ACHN (cell line): ENCODE data around the gene FILIP1L.
"Not testable (repeated sequence)": the region's sequence is repeated elsewhere in the genome, so short reads cannot be mapped to it uniquely, and the experiment has no call there.

Experiments used
- DNase-seq: peaks from one replicate; pipeline ENCODE4 v3.0.0-alpha.2; 2015
- in situ Hi-C: cut with HindIII; loops from 2 replicates; pipeline ENCODE4 v1.10.0; 2017; ENCODE audit warnings: low sequenced_read_pairs, low pct_ligation_motif_present, low pct_unique_long_range_greater_than_20kb

Gene FILIP1L

GRCh38 chr3:100059472-100059871 is 54.8 kb downstream of the FILIP1L start:
- no peak for DNase-seq
- in situ Hi-C loops: no loop called here

DNA sequence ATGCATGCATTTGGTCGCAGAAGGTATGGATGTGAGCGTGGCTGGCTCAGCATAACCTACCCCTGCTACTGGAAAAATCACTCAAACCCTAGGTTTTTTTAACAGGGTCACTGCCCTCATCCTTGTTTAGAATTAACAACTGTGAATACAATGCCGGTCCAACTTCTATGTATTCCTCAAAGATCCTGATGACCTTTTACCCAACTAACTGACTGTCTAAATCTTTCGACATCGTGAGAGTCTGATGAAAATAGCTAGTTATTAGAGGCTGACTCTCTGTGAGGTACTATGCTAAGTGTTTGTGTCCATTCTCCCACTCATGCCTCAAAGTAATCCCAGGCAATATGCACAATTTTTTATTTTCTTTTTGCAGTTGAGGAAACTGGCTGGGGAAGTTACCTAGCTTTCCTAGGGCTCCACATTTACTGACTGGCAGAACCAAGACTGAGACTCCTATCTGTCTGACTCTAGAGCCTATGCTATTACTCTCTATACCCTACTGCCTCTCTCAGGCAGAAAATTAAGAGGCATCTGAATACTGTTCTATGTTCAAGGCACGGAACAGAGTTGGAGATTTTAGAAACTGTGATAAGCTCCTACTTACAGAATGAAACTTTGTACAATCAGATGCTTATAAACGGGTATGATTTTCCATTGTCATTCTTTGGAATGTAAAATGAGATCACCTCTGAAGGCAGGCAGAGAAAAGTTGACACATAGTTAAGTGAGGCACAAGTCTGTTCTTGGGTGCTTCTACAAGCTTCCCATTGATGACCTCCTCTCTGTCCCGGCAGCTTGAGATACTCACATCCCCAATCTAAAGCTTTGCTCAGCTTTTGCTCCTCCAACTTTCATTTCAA is 56.4 kb downstream of the FILIP1L start:
- in situ Hi-C loops: no loop called here
- DNase-seq: no peak

GRCh38 chr3:100053951-100054620 is 60.2 kb downstream of the FILIP1L start:
- in situ Hi-C loops: no loop called here
- no peak for DNase-seq

DNA sequence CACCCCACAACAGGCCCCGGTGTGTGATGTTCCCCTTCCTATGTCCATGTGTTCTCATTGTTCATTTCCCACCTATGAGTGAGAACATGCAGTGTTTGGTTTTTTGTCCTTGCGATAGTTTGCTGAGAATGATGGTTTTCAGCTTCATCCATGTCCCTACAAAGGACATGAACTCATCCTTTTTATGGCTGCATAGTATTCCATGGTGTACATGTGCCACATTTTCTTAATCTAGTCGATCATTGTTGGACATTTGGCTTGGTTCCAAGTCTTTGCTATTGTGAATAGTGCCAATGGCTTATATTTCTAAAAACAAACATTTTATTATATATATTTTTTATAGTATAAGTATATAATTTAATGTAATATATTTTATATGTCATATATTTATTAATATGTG is 62.8 kb downstream of the FILIP1L start:
- in situ Hi-C loops: not testable (repeated sequence)

GRCh38 chr3:100048248-100048647 is 66.1 kb downstream of the FILIP1L start:
- in situ Hi-C loops: no loop called here
- DNase-seq: no peak

More for the DNA sequence above, 62.8 kb downstream of the FILIP1L start:
- DNase-seq: not testable (repeated sequence)

DNA sequence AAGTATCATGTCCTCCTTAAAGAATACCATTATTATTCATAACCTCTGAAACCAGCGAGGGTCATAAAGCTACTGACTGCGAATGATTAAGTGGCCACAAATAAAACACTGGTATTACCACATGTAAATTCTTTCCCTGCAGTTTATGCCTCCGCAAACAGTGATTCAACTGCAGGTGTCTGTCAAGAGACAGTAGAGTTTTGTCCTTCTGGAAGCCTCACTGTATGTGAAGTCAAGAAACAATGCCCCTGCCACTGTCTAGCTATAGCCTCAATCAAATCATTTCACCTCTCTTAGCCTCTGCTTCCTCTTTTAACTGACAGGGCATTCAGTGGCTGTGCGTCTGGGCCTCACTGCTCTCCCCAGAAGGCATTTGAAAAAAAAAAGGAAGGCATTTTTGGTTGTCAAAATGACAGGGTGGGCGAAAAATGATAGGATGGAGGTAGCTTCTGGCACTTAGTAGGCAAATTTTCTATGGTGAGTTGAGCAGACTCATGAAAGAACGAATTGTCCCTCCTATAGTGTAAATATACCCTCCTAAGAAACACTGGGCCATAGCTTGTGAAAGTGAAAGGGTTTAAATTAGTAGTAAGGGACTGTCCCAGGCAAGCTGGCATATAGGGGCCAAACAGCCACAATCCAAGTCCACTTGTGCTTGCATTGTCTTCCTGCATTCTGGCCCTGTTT is 66.7 kb downstream of the FILIP1L start:
- DNase-seq: peak; percentile 65
- in situ Hi-C loops: no loop called here

GRCh38 chr3:100046986-100047385 is 67.3 kb downstream of the FILIP1L start:
- in situ Hi-C loops: no loop called here
- no peak for DNase-seq

GRCh38 chr3:100045696-100046095 is 68.6 kb downstream of the FILIP1L start:
- no peak for DNase-seq
- in situ Hi-C loops: no loop called here

- DNase-seq: no peak
- in situ Hi-C loops: no loop called here
Measured at GRCh38 chr3:100044369-100044768, 69.9 kb downstream of the FILIP1L start.

DNA sequence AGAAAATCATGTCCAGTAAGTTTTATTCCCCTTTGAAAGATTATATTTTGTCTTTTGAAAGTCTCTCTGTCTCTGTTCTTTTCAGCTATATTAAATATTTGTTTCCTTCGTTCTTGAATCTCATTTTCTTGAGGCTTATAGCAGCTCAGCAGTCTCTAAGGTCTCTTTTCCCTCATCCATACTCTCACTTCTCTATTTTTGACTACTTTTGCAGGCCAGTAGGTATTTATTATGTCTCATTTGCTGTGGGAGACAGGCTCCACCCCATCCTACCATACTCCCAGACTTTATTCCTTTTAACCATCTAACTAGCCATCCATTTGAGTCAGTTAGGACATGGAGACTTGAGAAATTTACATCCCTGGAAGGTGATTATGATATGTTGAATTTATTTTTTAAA is 71.0 kb downstream of the FILIP1L start:
- in situ Hi-C loops: no loop called here
- DNase-seq: no peak

- DNase-seq: peak; percentile 71
- in situ Hi-C loops: no loop called here
Measured at GRCh38 chr3:100042166-100042981, 71.9 kb downstream of the FILIP1L start.

- DNase-seq: peak; percentile 73
- in situ Hi-C loops: no loop called here
Measured at GRCh38 chr3:100041328-100041749, 73.0 kb downstream of the FILIP1L start.

- DNase-seq: peak; percentile 4
- in situ Hi-C loops: no loop called here
Measured at GRCh38 chr3:100040451-100041225, 73.7 kb downstream of the FILIP1L start.

GRCh38 chr3:100039075-100039474 is 75.2 kb downstream of the FILIP1L start:
- peak; percentile 23 for DNase-seq
- in situ Hi-C loops: no loop called here

DNA sequence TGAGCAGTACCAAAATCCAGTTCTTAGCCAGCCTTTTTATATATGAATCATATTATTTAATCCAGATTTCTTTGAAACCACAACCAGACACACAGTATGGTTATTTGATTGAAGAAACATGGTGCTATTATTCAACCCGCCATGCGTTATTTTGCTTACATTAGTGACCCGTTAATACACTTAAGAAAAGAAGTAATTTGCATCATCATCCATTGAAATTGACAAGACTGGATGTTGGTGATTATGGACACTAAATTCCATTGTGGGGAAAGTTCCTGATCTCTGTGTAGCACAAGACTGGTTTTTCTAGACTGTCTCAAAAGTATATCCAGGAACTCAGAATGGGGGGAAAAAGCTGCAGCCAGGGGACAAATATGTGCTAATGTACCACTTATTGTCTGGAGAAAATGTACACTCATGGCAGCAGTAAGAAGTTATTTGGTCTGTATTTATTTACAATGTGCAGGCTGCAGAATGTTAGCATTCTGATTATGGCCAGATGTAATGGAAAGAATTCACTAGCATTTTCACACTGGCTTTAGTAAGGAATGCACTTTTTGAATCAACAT is 80.3 kb downstream of the FILIP1L start:
- DNase-seq: no peak
- in situ Hi-C loops: no loop called here

DNA sequence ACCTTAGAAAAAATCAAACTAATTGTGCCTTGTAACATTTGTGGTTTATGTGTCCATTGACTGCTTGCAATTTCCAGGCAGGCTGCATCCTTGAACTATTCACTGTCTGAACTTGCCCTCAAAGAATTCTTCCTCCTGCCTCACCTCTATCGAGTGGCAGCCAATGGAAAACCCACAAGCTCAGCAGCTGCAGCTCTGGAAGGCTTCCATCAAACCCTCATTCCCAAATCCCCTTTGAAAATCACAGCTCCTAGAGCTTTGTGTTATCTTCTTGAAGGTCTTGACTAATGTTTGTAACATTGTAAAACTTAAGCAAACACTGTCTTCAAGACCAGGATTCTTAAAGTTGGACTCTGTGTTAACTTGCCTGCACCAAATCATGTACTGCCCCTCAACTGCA is 81.1 kb downstream of the FILIP1L start:
- in situ Hi-C loops: no loop called here
- no peak for DNase-seq

DNA sequence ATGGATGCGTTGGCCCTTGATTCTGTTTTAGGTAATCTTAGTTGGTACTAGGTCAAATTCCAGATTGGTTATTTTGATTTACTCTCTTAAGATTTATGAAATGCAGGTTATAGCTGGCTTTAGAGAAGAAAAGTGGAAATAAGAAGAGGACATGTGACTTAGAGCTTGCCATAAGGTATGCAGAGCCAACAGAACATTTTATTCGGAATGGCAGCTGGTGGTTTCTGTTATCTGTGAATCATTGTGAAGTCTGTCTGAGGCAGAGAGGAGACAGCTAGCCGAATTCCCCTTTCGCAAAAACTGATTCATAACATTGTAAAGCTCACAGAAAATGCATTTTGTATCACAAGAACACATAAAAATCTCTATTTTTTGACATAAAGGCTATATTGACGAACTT is 82.1 kb downstream of the FILIP1L start:
- peak; percentile 23 for DNase-seq
- in situ Hi-C loops: no loop called here
